Tibial nerve (tissue), 4 donors: Measurements from ENCODE around the gene SMARCA2.

Experiments
- EP300 ChIP-seq, 2 donors: sonication (generic); formaldehyde crosslinking; IDR thresholded peaks; one replicate each; pipeline ENCODE4 v1.6.1; 2017; ENCODE audit warnings: antibody characterized with exemption in 2 of 2, mild to moderate bottlenecking in 1 of 2
- POLR2A ChIP-seq, 2 donors: fragments of 450-650 bp; IDR thresholded peaks; one replicate each; pipeline ENCODE4 v1.6.1; 2017; ENCODE audit warnings: antibody characterized with exemption in 2 of 2, mild to moderate bottlenecking in 2 of 2, moderate library complexity in 2 of 2
- TF ChIP-seq, protein P1 (sequence below), 5 experiments: fragments of 200-600 bp in 3 of 5; fragments of 450-650 bp in 2 of 5; sonication (generic) in 3 of 5; IDR thresholded peaks; one replicate each; pipeline ENCODE4 v1.5.1; 2016 to 2019; ENCODE audit warnings: antibody characterized with exemption in 5 of 5, mild to moderate bottlenecking in 3 of 5, moderate library complexity in 2 of 5

DNA sequence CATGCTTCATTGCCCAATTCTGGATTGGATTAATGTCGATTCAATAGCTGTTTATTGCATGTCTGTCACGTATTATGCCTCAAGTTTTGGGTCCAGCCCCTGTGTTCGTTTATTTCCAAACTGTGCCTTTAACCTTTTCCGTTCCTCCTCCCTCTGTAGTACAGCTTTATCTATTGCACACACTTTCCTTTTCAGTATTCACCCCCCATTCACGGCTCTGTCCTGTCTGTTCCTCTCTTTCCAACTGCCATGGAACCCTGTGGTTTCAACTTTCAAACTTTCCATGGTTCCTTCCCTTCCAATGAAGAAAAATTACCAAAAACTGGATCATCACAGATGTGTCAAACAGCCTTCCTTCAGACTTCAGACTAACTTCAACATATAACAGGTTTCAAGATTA lies 17.1 kb downstream of the SMARCA2 start:
- TF ChIP-seq, protein P1, sequence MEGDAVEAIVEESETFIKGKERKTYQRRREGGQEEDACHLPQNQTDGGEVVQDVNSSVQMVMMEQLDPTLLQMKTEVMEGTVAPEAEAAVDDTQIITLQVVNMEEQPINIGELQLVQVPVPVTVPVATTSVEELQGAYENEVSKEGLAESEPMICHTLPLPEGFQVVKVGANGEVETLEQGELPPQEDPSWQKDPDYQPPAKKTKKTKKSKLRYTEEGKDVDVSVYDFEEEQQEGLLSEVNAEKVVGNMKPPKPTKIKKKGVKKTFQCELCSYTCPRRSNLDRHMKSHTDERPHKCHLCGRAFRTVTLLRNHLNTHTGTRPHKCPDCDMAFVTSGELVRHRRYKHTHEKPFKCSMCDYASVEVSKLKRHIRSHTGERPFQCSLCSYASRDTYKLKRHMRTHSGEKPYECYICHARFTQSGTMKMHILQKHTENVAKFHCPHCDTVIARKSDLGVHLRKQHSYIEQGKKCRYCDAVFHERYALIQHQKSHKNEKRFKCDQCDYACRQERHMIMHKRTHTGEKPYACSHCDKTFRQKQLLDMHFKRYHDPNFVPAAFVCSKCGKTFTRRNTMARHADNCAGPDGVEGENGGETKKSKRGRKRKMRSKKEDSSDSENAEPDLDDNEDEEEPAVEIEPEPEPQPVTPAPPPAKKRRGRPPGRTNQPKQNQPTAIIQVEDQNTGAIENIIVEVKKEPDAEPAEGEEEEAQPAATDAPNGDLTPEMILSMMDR (IDR thresholded peaks at IDR 0.05), result no peak
- no peak for TF ChIP-seq POLR2A (IDR thresholded peaks at IDR 0.05)
- no peak for TF ChIP-seq EP300 (IDR thresholded peaks at IDR 0.05)
